GM18909 (cell line): ENCODE measurements around the gene KRTAP20-3.

Experiments
- ATAC-seq: cut with Tn5 transposase; IDR thresholded peaks from one replicate; pipeline ENCODE4 v1.9.1; 2021; ENCODE audit warnings: mild to moderate bottlenecking; ENCODE audit not compliant: unreplicated experiment, poor library complexity

KRTAP20-3 gene

DNA sequence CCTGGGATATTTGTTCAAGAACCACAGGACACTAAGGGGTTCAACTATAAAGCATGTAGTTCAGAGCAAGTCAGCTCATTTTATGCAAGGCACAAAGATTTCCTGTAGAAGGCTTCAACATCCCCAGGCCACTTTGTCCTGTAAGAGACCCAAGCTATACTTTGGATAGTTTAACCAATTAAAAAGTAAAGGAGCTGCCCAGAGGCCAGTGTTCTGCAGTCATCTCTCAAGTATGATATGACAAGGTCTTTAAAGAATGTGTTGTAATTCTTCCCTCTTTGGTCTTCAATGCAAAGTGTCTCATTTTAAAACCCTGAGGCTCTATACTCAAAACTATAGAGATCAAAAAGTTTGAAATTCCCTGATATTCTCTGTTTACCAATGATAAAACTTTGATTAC is 34.1 kb downstream of the KRTAP20-3 start:
- no peak for ATAC-seq

DNA sequence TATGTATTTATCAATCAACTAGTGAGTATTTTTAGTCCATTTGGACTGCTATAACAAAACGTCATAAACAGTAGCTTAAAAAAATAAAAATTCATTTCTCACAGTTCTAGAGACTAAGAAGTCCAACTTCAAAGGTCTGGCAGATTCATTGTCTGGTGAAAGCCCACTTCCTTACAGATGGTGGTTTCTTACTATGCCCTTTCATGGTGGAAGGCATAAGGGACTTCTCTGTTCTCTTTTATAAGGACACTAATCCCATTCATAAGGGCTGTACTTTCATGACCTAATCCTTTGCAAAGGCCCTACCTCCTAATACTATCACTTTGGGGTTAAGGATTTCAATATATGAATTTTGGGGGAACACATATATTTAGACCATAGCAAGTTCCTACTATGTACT is 37.9 kb downstream of the KRTAP20-3 start:
- ATAC-seq: no peak

DNA sequence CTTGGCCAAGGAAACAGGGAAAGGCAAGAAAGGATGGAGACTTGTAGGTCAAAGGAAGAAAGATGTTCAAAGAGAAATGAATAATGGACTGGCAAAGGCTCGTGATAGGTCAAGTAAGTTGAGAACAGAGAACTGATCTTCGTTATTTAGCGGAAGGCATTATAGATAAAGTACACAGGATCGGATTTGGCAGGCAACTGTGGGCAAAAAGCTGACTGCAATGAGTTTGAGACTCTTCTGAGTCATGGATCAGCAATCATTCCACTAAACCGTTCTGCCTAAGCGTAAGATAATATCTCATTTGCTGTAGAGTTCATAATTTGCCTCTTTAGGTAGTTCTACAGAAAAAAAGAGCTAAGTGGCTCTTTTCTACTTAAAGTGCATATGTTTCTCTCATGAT is 41.8 kb downstream of the KRTAP20-3 start:
- no peak for ATAC-seq

DNA sequence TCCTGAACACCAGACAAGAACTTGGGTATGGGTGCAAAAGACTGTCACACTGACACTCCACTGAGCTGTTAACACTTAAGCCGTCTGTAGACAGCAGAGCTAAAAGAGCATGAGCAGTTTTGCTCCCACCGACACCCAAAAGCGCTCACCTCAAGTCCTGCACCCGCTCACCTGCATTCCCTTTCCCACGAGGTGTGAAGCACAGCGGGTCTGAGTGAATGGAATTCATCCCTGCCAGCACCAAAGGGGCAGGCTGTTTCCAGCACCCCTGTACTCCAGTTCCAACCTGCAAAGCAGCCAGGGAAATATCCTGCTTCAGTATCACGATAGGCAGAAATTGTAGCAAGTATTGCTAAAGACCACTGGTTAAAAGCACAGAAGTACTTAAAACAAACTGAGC is 47.2 kb downstream of the KRTAP20-3 start:
- no peak for ATAC-seq
